ENCODE measurements around the gene TSC2.

The TSC2 gene

GRCh38 chr16:2058872-2059271, 11.1 kb downstream of the TSC2 start:
- no peak for TF ChIP-seq CTCF (IDR thresholded peaks at IDR 0.05; ENCODE audit: low read depth, low read length)
- no peak for DNase-seq (ENCODE audit: extremely low read depth, low read depth)

- TF ChIP-seq CTCF (IDR thresholded peaks at IDR 0.05; ENCODE audit: low read depth, low read length), result no peak
- DNase-seq (ENCODE audit: extremely low read depth, low read depth), result no peak
These were observed 12.6 kb downstream of the TSC2 start for GRCh38 chr16:2060346-2060745.

GRCh38 chr16:2061023-2061422, 13.2 kb downstream of the TSC2 start:
- no peak for TF ChIP-seq CTCF (IDR thresholded peaks at IDR 0.05; ENCODE audit: low read depth, low read length)
- DNase-seq (ENCODE audit: extremely low read depth, low read depth), result no peak

GRCh38 chr16:2061526-2061925, 13.7 kb downstream of the TSC2 start:
- no peak for DNase-seq (ENCODE audit: extremely low read depth, low read depth)
- no peak for TF ChIP-seq CTCF (IDR thresholded peaks at IDR 0.05; ENCODE audit: low read depth, low read length)

- no peak for DNase-seq (ENCODE audit: extremely low read depth, low read depth)
- TF ChIP-seq CTCF (IDR thresholded peaks at IDR 0.05; ENCODE audit: low read depth, low read length), result no peak
These were observed 15.0 kb downstream of the TSC2 start for GRCh38 chr16:2062801-2063200.

GRCh38 chr16:2063861-2064260, 16.1 kb downstream of the TSC2 start:
- no peak for TF ChIP-seq CTCF (IDR thresholded peaks at IDR 0.05; ENCODE audit: low read depth, low read length)
- DNase-seq (ENCODE audit: extremely low read depth, low read depth), result no peak

GRCh38 chr16:2064368-2064945, 16.7 kb downstream of the TSC2 start:
- DNase-seq (ENCODE audit: extremely low read depth, low read depth), result no peak
- TF ChIP-seq CTCF (IDR thresholded peaks at IDR 0.05; ENCODE audit: low read depth, low read length), result no peak

Measured in AG09319 (cell line).